Stimulated activated CD4-positive, alpha-beta T cell treated with anti-CD3 and anti-CD28 coated beads, Interleukin-1b, Interleukin-23, amount 100 ng/mL, for 1 hour (primary cell): Measurements from ENCODE around the gene FCN3.
A peak's percentile ranks its signal among the peaks of the same experiment; 100 is the strongest.

ENCODE experiments used
- DNase-seq, 2 donors: peaks; one replicate each; pipeline ENCODE4 v3.0.0-alpha.2; 2020; ENCODE audit warnings: low read depth in 2 of 2

FCN3 gene

DNA sequence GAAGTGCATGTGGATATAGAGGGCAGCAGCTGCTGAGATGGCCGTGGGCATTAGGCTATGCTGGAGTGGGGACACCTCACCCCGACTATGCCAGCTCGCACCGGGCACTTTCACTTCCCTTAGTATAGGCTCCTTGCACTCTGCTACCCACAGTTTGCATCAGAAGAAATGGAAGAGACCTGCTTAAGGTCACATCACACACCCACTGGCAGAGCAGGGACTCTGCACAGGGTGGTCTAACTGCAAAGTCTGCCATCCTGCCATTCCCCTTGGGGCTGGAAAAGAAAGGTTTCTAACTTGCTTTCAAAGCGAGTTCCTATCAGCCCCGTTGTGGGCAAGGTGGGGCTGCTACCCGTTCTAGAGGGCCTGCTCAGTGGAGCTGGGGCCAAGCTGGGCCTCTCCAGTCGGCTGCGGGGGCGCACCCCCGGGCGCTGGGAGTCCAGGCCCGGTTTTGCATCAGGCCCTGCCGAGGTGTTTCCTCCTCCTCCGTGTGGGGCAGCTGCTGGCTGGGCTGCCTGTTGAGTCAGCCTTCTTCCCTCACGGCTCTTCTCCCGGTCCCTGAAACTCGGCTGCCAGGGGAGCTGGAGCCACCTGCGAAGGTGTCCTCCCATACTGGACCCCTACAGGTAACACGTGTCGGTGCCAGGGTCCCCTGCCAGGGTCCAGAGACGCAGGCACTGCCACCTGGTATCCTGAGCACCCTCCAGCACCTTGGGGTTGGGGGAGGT lies 32.9 kb downstream of the FCN3 start, which contains the start of gene SYTL1:
TSS of gene SYTL1 (plus strand) at position 498 of the 728 bp plus-strand sequence. CDS start 3,313 bp downstream, outside the sequence.
- DNase-seq, result no peak

DNA sequence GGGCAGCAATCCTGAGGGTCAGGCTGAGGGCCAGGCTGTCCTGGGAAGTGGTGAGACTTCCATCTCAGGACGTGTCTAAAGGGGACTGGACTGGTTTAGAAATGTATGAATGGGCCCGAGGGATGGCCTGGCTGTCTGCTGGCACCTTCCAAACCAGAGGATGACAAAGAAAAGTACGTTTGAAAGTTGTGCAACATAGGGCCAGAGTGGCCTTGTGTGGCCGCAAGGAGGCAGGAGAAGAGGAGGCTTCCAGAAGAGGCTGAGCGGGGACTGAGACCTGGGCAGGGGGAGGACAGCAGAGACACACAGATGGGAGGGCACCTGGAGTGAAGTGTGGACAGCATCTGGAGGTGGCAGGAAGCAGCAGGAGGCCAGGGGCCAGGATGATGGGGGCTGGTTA lies 35.4 kb downstream of the FCN3 start:
- DNase-seq, result no peak

GRCh38 chr1:27338751-27339150 lies 35.9 kb downstream of the FCN3 start:
- DNase-seq, result no peak

DNA sequence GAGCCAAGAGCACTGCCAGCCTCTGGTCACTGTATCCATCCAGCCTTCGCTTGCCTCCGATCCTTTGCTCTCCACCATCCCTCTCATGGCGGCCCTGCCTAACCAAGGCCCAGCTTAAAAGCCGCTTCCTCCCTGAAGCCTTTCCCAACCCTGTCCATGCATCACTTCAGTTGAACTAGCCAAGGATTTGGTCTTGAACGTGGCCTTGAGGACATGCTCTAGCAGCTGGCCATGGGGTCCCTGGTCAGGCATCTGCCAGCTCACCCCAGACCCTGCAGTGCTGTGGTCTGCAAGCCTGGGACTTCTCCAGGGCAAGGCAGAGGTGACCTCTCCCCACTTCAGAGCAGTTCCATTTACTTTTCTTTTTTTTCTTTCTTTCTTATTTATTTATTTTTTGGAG lies 37.9 kb downstream of the FCN3 start:
- DNase-seq, result no peak

DNA sequence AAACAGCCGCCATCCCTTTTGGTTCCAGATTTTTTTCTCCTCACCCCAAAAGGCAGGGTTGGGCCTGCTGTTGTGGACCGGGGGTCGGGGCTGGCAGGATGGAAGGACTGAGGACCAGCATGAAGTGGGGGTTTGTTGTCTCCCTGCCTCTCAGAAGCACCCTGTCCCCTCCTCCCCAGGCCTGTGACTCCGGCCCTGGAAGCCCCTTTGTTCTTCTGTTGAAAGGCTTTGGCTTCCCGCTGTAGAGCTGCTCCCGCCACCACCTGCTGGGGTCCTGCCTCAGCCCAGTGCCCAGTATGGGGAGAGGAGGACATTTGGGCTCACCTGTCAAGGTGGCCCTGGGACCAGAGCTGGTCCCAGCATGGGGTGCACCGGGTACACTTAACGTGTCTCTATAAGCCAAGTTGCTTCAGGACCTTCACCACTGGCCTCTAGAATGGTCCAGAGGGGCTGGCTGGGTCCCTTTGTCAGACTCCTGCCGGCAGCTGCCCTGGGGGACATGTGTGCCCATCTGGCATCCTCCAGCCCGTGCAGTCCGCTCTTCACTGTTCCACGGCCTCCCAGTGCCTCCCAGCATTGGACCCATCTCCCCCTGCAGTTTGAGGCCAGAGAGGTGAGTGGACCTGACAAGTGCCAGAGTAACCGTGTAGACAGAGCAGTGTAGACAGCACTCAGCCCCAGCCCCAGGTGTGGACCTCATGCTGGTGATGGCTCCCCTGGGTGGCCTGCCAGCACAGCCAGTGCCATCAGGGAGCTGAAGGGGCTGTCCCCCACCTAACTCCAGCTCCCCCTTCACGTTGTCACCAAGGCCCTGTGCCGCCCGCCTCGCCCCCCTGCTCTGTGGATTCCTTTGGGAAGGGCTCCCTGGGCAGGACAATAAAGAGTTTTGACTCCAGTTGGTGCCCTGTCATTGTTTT lies 38.9 kb downstream of the FCN3 start:
- no peak for DNase-seq

GRCh38 chr1:27333717-27334279 lies 40.8 kb downstream of the FCN3 start:
- DNase-seq, result no peak

- DNase-seq, result no peak
Measured at GRCh38 chr1:27332536-27333281, 41.9 kb downstream of the FCN3 start.

- DNase-seq, result no peak
Measured at GRCh38 chr1:27331922-27332321, 42.7 kb downstream of the FCN3 start.

DNA sequence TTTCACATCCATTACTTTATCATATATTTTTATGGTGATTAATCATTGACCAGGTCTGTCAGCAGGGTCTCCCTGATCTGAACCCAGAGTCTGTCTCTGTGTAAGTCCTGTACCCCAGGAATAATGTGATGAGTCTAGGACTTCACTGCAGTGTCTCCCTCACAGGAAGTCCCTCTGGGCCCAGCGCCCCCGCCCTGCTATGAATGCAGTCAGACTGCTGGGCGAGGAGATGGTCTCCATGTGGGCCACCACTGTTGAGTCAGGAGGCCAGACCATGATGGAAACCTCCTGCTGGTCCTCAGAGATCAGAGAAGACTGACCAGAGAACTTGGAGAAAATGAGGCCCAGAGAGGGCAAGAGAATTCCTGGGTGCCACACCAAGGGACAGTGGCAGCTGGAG lies 43.2 kb downstream of the FCN3 start:
- no peak for DNase-seq

DNA sequence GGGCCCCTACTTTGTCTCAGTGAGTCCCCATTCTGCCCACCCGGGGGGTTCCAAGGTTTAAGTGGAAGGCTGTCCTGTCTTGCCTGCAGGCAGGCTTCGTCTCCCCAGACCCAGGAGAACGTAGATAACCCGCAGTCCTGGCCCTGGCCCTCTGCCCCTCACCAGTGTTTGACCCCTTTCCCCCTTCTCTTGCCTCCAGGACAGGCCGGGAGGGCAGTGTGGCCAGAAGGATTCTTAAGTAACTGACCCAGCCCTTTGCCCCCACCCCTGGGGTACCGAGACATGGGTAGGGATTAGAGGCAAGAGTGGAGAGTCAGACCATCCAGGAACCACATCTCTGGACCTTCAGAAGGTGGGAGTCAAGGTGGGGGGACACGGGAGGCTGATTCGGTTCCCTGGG lies 43.8 kb downstream of the FCN3 start:
- DNase-seq, result no peak

- no peak for DNase-seq
Measured at GRCh38 chr1:27327964-27328363, 46.7 kb downstream of the FCN3 start.

DNA sequence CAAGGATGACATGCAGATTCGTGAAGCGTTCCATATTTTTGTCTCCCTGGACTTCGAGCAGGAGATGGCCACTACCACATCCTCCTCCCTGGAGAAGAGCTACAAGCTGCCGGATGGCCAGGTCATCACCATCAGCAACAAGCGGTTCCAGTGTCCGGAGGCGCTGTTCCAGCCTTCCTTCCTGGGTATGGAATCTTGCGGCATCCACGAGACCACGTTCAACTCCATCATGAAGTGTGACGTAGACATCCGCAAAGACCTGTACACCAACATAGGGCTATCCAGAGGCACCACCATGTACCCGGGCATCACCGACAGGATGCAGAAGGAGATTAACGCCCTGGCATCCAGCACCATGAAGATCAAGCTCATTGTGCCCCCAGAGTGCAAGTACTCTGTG lies 49.3 kb downstream of the FCN3 start:
- DNase-seq, result no peak

DNA sequence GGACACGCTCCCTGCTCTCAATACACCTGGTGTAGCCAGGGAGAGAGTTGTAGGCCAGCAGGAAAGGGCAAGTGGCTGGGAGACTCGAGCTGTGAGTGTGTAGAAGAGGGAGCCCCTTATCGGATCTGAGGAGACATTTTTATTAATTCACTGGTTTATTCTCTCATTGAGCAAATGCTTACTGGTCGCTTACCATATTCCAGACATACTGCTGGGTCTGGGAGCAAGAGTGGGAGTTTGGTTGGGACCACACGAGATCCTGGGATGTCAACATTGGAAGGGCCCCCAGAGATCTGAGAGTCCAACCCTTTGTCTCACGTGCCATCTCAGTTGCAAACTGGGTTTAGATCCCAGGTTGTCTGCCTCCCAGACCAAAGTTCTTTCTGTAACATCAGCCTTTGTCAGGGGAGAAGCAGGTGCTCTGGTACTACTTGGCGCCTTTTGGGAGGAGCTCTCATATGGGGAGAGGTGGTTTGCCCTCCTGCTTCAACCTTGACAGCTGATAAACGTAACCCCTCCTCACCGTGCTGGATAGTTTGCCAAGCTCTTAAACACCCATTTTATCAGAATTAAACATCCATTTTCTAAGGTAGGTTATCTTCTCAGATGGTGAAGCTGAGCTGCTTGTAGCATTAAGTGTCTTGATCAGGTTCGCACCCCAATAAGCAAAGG lies 51.9 kb downstream of the FCN3 start:
- no peak for DNase-seq

- DNase-seq, result peak; percentile 91 to 93
Measured at GRCh38 chr1:27321813-27322568, 52.6 kb downstream of the FCN3 start, which contains the start of gene TMEM222. TSS of gene TMEM222 (plus strand) at chr1:27322163. CDS start at chr1:27322198, 35 bp downstream.
